Fibroblast of skin of abdomen (primary cell): ENCODE results near the gene HYCC1.

ENCODE experiments used
- DNase-seq: peaks from one replicate; pipeline ENCODE4 v3.0.0-alpha.2; 2013

The HYCC1 gene

DNA sequence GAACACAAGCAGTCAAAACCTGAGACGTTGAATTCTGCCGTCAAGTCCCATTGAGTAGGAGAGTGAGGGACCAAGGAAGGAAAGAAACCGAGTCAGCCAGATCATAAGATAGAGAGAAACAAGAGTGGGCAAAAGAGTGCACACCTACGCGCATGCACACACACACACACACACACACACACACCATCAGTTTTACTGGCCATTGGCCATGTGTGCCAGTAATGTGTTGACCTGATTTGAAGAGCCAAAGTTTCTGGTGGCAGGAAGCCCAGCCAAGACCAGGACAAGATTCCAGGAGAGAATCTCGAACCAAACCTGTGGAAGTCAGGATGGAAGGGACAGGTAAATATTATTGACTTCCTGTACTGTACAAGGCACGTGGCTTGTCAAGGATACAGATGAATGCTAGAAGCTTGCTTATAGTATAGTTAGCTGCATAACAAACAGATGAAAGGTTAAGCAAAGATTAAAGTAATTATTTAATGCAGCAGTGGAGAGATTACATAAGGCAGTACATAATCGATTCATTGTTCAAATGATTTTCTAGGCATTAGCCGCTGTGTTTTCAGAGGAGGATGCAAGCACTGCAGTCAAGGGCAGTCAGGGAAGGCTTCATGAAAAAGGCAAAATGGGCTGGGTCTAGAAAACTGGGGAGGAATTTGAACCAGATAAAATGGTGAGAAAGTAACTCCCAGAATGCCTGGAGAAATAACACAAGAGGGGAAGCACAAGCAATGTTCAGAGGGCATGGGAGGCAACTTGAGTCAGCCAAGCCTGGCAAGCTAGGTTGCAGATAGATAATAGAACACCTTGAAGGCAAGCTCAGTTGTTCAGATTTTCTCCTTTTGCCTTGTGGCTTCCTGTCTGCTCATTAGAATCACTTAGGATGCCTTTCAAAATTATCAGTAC lies 2.7 kb upstream of the HYCC1 start:
- no peak for DNase-seq

DNA sequence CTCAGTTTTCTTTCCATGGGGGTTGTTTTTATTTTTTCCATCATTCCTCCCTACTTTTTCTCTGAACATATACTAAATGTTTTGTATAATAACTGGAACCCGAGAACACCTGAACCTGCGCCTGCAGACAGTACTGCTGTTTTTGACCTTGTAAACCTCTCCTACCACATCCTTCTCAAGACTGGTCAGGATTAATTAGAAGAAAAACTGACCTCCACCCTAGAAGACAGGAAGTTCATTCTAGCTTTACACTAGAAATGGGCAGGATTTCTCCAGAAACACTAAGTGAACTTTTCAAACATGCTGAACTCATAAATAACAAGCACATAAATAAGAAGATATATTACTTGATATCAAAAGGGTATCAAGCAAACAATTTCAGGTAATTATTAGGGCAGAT lies 751 bp upstream of the HYCC1 start:
- no peak for DNase-seq

DNA sequence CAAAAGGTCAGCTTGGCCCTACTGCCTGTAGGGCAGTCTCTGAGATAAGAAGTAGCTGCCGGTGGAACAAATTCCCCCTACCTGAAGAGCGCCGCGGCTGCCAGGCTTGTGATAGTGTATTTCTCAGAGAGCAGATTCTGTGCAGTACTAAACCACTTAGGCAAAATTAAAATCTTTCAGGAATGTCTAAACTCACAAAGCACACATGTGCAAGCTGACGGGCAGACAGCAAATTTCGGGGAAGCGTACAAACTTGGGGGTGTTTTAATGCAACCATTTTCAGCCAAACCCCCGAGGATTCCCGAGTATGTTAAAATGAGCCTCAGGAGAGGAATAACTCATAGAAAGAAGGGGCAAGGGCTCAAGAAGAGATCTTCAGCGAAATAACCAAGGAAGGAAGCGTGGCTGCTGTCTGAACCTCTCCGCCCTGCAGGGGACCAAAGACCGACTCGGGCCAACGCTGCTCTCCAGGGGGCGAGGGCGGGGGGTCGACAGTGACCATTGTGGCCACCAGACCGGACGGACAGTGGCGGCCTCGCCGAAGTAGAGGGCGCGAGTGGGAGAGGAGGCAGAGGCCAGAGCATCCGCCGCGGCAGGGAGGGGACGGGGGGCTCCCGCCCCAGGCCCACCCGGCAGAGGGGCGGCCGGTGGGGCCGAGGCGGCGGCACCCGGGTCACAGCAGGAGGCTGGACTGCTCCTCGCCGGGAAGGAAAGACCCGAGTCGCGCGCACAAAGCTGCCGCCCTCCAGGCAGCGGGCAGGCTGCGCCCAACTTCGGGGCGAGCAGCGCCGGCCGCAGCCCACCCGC lies 819 bp downstream of the HYCC1 start:
- DNase-seq: peak; percentile 18

DNA sequence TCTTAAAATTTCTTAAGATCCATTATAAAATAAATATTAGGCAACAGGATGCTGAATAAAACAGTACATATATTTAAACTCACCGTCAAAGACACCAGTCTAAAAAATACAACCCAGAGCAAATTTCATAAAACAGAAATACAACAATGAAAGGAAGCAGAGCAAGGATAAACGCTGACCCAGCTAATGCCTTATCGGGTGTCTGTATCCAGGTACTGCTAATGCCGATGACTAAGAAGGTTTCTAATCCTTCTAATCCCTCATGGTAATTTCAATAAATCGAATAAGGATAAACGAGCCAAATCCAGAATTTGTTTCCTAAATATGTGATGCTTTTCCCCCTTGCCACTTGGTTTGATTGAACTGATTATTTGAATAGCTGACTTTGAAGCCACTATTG lies 1.7 kb downstream of the HYCC1 start:
- no peak for DNase-seq

DNA sequence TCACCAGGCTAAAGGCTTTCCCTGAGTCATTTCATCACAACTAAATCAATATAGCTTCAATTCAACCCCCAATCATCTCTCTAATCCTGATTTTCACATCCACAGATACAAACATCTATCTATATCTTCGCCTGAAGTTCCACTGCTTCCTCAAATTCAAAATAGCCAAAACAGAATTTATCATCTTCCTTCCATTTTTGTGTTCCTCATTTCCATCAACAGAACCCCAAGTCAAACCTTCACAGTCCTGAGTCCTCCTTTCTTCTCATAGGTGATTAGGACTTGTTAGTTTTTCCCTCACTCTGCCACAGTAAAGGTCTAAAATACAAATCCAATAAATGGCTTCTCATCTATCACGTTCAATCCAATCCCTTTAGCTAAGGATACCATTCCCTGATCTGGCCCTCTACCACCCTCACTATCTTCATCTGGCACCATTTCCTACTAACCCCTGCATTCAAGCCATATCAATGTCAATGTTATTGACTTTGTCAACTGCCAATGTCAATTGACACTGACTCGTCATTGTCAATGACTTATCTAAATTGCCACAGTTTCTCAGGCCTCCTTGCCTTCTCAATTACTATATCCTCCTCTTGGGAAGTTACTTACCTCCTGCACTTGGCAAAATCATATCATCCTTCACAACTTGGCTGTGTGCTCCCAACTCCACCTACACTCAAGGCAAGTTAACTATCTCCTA lies 2.6 kb downstream of the HYCC1 start:
- no peak for DNase-seq

DNA sequence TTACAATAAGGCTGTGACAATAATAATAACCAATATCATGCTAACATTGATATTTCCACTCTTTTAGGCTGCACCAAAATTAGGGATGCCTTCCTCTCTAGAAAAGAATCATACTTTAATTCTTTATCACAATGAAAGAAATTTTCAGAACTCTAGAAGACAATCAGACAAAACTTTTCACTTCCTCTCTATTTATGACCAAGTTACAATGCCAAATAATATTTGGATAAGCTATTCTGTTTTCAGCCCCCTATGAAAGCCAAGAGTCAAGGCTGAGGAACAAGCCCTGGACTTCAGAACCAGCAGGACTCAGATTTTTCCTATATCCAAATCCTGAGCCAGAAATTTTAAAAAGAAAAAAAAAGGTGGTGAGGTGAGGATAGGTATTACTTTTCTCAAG lies 4.6 kb downstream of the HYCC1 start:
- DNase-seq: no peak

DNA sequence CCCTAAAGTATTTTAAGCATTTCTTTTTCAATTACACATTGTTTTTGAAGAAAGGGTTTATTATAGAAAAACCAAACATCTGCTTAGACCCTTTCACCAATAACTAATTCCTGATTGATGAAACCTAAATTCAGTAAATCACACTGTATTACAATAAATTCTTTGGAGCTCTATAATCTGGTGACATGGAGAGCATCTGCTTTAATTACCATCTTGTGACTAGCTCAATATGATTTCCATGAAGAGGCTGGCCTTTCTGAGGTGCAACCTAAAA lies 9.7 kb downstream of the HYCC1 start:
- DNase-seq: peak; percentile 30

DNA sequence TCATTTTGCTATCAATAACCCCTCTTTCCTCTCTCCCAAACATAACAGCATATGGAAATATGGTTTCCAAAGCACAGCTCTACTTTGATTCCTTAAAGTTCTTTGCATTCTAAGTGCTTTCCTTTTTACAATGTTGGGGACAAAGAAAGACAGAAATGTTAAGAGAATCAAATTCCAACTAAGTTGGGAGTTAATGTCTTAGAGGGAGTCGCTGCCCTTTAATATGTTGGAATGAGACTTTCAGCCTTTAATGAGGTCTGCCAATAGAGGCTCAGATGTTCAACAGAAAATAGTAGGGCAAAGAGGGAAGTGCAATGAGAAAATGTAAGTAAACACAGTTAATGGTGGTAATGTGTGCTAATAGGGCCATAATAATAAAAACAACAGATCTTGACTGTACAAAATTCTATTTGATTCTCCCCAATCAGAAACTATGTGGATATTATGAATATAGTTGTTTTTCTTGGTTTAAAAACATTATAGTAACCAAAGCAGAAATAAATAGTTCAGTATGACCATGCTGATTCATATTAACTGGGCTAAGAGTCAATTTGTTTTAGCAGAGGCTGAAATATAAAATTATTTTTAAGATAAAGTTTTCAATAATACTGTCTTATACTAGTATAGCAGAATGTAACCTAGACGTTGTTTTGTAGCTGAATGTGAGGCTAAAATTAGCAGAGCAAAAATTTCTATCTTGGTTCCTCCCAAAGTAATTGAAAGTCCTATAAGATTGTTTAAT lies 10.3 kb downstream of the HYCC1 start:
- DNase-seq: no peak

DNA sequence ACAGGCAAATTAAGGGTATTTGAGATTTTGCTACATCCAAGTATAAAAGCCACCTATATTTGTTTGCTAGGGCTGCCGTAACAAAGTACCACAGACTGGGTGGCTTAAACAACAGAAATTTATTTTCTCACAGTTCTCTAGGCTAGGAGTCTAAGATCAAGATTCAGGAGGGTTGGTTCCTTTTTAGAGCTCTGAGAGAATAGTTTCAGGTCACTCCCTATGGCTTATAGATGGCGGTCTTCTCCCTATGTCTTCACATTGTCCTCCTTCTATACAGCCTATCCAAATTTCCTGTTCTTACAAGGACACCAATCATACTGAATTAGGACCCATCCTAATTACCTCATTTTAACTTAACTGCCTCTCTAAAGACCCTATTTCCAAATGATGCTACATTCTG lies 11.2 kb downstream of the HYCC1 start:
- DNase-seq: no peak

DNA sequence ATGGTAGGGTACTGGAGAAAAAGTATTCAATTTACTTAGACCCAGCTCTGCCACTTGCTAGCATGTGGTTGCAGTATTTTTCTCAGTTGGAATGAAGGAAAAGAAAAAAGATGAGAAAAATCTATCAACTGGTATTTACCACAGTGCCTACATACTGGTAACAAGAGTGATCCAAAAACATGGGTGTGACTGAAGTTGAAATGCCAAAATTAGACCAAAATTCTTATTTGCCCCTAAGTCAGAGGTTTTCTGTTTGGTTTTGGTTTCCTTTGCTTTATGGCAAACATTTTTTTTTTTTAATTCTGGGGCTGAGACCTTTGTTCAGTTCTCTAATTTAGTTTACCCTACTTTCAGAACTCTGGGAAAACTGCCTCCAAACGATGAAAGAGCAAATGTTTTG lies 12.3 kb downstream of the HYCC1 start:
- DNase-seq: no peak

DNA sequence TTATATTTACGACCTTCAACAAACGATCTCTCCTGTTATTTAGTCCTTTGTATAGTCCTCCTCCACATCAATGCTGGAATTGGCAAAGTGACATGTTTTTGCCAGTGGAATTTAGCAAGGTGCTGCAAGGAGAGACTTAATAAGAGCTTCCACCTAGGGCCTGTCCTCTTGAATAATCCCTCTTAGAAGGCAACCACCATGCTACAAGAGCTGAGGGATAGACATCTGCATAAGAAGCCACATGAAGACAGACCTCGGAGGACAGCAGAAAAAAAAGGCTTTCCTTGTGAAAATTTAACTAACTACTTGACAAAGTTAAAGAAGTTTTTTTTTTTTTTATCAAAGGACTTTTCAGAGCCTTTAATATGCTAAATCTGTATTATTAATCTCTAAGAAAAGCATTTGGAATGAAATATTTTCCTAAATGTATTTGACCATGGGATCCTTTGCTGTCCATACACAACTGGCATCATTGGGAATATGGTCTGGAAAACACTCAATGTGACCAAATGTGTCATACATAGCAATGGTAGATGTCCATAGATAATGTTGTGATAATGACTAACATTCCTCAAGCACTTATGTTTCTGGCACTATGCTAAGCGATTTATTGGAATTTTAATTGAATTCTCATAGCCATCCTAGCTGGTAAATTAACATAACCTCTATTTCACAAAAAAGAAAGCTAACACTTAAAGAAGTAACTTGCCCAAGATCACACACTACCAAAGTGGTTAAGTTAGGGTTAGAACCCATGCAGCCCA lies 13.2 kb downstream of the HYCC1 start:
- DNase-seq: peak; percentile 37

DNA sequence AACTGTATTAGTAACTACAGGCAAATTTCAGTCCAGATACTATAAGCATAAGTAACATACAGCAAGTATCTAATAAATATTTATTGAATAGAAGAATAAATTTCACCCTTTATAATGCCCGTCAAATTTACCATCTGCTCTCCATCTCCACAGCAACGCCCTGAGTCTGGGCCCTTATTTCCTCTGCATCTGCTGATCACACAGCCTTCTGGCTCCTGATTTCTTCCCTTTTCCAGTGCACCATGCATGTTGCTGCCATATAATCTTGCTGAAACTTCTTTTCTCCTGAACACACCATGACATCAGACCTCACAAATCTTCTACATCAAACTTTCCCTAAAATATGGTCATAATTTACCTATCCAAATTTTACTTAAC lies 15.4 kb downstream of the HYCC1 start:
- no peak for DNase-seq

DNA sequence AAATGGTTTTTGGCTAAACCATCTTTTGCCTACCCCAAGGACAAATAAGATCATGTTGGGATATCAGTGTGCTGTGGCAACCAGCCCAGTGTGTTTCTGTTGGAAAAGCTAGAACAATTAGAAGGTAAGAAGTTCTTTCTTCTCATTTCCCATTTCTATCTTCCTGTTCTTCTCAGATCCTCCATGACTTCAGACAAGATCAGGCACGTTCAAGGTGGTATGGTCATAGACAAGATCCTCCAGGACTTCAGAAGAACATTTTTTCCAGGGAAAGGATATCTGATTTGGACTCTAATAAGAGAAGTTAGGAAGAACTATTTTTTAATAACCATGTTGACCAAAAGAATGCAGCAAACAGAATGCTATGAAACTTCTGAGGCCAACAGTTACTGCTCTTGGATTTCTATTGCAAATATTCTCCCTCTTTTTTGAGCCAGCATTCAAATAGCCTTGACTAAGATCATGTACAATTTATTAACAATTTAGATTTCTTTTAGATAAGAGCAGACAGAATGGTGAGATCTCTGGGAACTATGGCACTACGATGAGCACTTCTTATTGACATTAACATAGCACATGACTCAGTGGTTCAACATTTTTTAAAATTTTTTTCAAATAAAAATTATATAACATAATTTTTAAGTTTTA lies 15.9 kb downstream of the HYCC1 start:
- DNase-seq: no peak

DNA sequence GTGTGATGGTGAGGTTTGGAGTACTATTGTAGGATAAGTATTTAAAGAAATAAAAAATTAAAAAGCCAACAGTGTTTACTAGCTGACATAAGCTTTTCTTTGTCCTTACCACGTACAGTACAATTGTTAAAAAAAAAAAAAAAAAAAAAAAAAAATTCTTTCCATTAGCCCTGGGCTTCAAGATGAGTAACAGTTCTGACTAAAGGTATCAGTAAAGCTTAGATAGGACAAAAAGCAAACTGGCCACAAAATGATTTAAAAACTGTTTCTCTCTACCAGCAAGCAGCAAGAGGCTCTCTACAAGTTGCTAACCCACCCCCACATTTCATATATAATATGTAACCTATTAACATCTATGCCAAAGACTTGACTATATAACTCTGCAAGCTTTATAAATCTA lies 17.5 kb downstream of the HYCC1 start:
- DNase-seq: no peak

DNA sequence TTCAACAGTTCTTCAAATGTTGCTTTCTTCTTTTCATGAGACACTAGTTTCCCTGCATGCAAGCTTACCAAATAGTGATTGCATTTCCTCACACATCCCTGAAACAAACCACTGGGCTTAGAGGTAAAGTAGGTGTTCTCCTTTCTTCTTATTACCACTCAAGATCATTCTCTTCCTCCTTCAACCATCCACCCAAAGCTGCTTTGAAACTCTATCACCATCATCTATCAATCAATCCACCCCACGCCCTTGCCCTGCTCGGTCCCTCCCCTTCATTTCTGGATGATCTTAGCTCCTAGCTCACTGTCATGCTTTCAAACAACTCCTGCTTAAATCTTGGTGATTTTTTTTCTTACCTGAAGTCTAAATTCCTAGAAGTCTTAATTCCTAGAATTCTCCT lies 18.9 kb downstream of the HYCC1 start:
- DNase-seq: no peak

DNA sequence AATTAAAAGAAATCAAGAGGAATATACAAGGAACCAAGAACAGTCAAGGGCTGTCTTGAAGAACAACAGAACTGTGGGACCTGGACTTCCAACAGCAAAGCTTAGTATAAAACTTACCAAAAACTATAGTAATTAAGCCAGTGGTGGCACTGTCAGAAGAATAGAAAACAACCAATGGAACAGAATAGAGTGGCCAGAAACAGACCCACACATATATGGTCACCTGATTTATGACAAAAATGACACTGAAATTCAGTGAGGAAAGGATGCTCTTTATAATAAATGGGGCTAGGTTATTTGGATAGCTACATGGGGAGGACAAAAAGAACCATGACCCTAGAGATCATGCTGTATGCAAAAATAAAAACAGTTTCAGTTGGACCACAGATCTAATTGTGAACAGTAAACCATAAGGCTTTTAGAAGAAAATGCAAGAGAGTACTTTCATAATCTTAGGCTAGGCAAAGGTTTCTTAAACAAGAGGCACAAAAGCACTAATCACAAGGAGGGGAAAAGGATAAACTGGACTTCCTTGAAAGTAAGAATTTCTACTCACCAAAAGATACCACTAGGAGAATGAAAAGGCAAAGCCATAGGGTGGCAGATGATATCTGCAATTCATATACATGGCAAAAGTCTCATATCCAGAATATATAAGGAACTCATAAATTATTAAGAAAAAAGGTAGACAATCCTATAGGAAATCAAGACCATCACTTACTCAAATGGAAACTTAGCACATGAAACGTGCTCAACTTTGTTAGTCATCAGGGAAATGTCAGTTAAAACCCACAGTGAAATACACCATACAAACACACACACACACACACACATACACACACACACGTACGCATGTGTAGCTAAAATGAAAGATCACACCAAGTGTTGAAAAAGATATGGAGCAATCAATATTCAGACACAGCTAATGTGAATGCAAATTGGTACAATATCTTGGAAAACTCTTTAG lies 20.8 kb downstream of the HYCC1 start:
- DNase-seq: no peak

DNA sequence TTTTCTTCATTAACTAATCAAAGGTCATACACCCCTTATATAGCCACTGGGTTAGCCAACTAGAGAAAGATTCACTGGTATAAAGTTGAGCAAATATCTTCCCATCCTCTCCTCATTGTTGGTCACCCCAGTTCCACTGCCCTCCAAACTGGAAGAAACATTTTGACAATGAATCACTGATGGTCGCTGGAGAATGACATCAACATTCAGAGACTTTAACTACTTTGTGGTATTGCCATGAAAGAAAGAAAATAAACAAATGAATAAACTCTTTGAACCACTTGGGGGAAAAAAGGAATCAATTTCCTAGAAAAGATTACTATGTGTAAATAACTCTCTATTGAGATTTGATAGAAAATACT lies 23.4 kb downstream of the HYCC1 start:
- peak; percentile 68 for DNase-seq

DNA sequence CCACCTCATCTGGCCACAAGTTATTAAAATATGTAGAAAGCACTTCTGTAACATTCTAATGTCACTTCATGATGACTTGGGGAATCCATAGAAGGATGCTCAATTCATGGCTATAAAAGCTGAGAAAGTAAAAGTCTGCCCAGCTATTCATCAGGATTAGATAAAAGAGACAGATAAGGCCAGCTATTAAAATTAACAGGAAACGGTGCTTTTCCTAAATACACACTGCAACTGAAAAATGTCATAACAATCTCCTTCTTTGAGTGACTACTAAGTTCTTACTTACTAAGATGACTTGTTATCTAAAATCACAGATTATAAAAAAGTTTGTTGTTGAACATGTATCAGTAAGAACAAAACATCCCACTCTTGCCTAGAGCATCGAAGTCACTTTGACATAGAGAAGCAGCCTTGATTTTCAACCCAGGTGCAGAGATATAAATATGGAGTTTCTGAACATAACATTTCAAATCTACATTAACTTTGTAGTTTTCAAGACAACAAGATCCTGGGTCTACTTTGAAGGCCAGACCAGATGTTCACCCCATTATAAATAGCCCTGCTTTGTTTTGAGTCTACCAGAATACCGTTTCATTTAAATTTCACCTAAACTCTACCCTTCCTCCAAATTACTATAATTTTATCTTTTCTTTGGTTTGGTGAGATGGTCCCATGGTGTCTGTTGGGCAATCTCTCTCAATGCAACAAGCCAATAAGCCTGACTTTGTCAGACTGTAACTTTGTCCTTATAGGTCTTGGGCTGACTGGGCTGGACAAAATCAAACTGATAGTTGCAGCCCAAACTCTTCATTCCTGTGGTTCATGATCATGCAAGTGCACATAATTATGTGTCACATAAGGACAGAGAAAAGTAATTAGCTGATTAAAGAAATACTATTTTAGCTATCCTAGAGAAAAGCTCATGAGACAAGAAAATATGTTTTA lies 24.0 kb downstream of the HYCC1 start:
- DNase-seq: peak; percentile 35

DNA sequence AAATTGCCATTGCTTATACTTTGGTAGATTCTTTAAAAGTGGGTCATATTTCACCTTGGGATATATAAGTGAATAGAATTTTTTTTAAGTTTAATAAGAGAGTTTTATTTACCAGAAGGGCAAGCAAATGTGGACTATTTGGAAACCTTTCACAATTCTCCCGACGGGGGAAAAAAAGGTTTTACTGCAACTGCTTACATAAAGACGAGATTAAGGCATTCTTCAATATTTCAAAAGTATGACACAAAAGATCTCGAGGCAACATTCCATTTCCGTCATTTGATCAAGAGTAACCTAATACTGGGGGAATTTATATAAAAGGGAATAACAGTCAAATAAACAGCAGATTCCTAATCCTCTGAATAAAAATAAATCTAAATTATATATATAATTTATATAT lies 28.5 kb downstream of the HYCC1 start:
- no peak for DNase-seq
